Thyroid gland (tissue), 4 donors: ENCODE measurements around the gene PRKCH. TPM values are rescaled to one million over a fixed set of nuclear protein-coding genes. Genes with fewer than 3 reads are reported as not detected.
A peak's percentile ranks its signal among the peaks of the same experiment; 100 is the strongest.

Source experiments
- DNase-seq, 2 donors: peaks; one replicate each; pipeline ENCODE4 v3.0.0-alpha.2; 2019
- H3K27ac ChIP-seq, 3 donors: fragments of 200-600 bp; sonication (generic); 1 replicate in 2 of 3; 2 replicates in 1 of 3; pipeline ENCODE4 v1.5.1; 2016 to 2019; ENCODE audit warnings: mild to moderate bottlenecking in 1 of 3, moderate library complexity in 1 of 3
- H3K27me3 ChIP-seq: fragments of 200-600 bp; sonication (generic); one replicate; pipeline ENCODE4 v1.5.1; 2019
- H3K36me3 ChIP-seq, 2 donors: fragments of 200-600 bp; sonication (generic); one replicate each; pipeline ENCODE4 v1.5.1; 2016 to 2019
- H3K4me1 ChIP-seq, 2 donors: fragments of 200-600 bp; sonication (generic); one replicate each; pipeline ENCODE4 v1.5.1; 2017 to 2019
- H3K4me3 ChIP-seq, 3 donors: fragments of 200-600 bp; sonication (generic); replicated peaks in 1 of 3; 1 replicate in 2 of 3; 2 replicates in 1 of 3; pipeline ENCODE4 v1.5.1; 2016; ENCODE audit warnings: mild to moderate bottlenecking in 1 of 3
- H3K9me3 ChIP-seq: fragments of 200-600 bp; sonication (generic); one replicate; pipeline ENCODE4 v1.5.1; 2017
- POLR2A ChIP-seq, 2 donors: fragments of 450-650 bp; IDR thresholded peaks; one replicate each; pipeline ENCODE4 v1.6.1; 2017; ENCODE audit warnings: antibody characterized with exemption in 2 of 2, mild to moderate bottlenecking in 2 of 2, moderate library complexity in 1 of 2
- WGBS, 2 donors: methylation state at CpG; one replicate each; pipeline ENCODE4 v1.1.5; 2017; 5-methylcytosine and 5-hydroxymethylcytosine counted together
- intact Hi-C: fragments of 100-400 bp; cut with DNase I; formaldehyde crosslinking; loops from one replicate; pipeline ENCODE4 v1.15.1; 2023
- total RNA-seq, 4 donors: library from RNA; depleted of rRNA; stranded (reverse); fragments of >200 nt; gene quantifications; one replicate each; pipeline ENCODE4 v1.2.3, GENCODE V29; 2016
- TF ChIP-seq, protein P1 (sequence below), 6 experiments: fragments of 200-600 bp in 3 of 6; fragments of 450-650 bp in 3 of 6; sonication (generic) in 3 of 6; IDR thresholded peaks; one replicate each; pipeline ENCODE4 v1.5.1; 2016 to 2019; ENCODE audit warnings: antibody characterized with exemption in 6 of 6, mild to moderate bottlenecking in 2 of 6, inconsistent platforms in 1 of 6, moderate library complexity in 1 of 6

PRKCH gene
- total RNA-seq, 4 donors from 2014 or later, result 34.0 to 68.7 (median 49.8) TPM

DNA sequence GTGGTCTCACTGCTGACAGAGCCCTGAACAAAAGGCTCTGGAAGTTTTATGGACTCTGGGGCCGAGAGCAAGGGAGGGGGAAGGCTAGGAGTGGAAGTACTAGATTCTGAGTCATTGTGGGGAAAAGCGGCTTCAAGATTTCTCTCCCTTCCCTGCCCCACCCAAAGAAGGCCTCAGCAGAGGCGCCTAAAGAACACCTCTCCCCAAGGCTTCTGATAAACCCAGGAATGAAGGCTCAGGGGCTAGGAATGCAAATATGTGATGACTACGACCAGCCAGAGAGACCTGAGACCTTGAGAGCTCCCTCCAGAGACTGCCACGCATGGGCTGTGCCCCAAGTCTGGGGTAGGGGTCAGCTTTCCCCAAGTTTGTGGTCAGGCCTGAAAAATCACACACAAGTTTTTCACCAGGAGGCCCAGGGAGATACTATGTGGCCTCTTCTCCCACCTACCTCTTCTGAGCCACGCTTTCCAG is 243.3 kb downstream of the PRKCH start:
- intact Hi-C loops, result no loop called here
- no peaks in the 10 kb centered on the region for H3K36me3 ChIP-seq
- TF ChIP-seq, protein P1, sequence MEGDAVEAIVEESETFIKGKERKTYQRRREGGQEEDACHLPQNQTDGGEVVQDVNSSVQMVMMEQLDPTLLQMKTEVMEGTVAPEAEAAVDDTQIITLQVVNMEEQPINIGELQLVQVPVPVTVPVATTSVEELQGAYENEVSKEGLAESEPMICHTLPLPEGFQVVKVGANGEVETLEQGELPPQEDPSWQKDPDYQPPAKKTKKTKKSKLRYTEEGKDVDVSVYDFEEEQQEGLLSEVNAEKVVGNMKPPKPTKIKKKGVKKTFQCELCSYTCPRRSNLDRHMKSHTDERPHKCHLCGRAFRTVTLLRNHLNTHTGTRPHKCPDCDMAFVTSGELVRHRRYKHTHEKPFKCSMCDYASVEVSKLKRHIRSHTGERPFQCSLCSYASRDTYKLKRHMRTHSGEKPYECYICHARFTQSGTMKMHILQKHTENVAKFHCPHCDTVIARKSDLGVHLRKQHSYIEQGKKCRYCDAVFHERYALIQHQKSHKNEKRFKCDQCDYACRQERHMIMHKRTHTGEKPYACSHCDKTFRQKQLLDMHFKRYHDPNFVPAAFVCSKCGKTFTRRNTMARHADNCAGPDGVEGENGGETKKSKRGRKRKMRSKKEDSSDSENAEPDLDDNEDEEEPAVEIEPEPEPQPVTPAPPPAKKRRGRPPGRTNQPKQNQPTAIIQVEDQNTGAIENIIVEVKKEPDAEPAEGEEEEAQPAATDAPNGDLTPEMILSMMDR (IDR thresholded peaks at IDR 0.05), result no peak
- TF ChIP-seq POLR2A (IDR thresholded peaks at IDR 0.05), result no peak
- WGBS, 2 donors, result 70 to 83% methylated on average over 6 of the region's 6 CpGs
- peak overlapping the region in 2 of 3 donors; percentile 14 to 91 for H3K27ac ChIP-seq
- peaks cover 85 to 100% of the 10 kb centered on the region in 2 donors for H3K4me1 ChIP-seq
- no peak for DNase-seq
- H3K4me3 ChIP-seq, result no peak overlapping the region
- no peaks in the 10 kb centered on the region for H3K27me3 ChIP-seq
- H3K9me3 ChIP-seq, result no peaks in the 10 kb centered on the region

DNA sequence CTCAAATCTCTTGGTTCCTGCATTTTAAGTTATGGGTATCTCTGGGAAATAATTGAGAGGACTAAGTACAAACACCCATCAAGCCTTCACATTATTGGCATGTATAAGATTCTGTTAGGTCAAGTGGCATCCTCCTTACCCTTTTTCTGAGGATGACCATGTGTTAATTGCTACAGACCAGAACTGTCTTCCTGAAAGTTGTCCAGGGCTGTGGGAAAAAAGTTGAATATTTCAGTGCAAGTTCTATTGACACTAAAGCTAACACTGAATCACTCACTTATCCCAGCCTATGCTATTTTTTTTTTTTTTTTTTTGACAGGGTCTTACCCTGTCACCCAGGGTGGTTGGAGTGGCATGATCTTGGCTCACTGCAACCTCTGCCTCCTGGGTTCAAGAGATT is 243.8 kb downstream of the PRKCH start:
- Histone ChIP-seq H3K4me1 (peaks cover 85 to 100% of the 10 kb centered on the region in 2 donors), H3K36me3 (no peaks in the 10 kb centered on the region), H3K27ac (peak overlapping the region in 2 of 3 donors; percentile 91 to 94), H3K27me3 (no peaks in the 10 kb centered on the region), H3K4me3 (no peak overlapping the region), H3K9me3 (no peaks in the 10 kb centered on the region)
- no peak for DNase-seq
- intact Hi-C loops, result no loop called here
- no peak for TF ChIP-seq POLR2A (IDR thresholded peaks at IDR 0.05)
- TF ChIP-seq, protein P1 (IDR thresholded peaks at IDR 0.05), result no peak

DNA sequence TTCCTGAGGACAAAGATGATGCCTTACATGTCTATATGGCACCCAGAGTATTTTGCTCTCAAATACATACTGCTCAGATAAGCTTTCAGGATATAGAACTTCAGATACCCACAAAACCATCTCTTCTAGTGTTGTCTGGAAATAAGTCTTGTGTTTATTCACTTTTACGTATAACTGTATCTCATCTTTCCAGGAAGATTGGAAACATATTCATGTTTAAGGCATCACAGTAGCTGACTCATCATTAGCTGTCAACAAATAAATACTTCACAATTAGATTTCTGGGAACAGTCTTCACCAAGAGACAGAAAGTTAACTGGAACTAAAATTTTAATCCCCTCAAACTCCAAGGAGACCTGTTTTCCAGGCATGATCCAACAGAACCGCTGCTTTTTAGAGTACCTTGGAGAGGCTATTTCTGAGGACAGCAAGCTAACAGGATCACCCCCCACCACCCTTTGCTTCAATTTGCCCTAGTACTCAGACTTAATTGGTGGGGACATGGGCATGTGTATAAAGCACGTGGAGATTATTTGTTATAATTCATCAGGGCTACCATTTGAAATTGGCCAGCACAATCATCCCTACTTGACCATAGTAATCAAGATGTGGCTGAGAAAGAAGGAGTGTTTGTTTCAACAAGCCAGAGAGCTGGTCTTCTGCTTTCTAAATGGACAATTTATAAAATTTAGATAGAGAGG is 244.6 kb downstream of the PRKCH start:
- no peaks in the 10 kb centered on the region for H3K9me3 ChIP-seq
- peak overlapping the region; percentile 36 to 94 (median 91) for H3K27ac ChIP-seq
- H3K36me3 ChIP-seq, result no peaks in the 10 kb centered on the region
- DNase-seq, result no peak
- 67% methylated on average over 3 of the region's 3 CpGs for WGBS, 2 donors
- intact Hi-C loops, result no loop called here
- TF ChIP-seq POLR2A (IDR thresholded peaks at IDR 0.05), result no peak
- TF ChIP-seq, protein P1 (IDR thresholded peaks at IDR 0.05), result no peak
- H3K27me3 ChIP-seq, result no peaks in the 10 kb centered on the region
- peaks cover 78 to 100% of the 10 kb centered on the region in 2 donors for H3K4me1 ChIP-seq
- no peak overlapping the region for H3K4me3 ChIP-seq

DNA sequence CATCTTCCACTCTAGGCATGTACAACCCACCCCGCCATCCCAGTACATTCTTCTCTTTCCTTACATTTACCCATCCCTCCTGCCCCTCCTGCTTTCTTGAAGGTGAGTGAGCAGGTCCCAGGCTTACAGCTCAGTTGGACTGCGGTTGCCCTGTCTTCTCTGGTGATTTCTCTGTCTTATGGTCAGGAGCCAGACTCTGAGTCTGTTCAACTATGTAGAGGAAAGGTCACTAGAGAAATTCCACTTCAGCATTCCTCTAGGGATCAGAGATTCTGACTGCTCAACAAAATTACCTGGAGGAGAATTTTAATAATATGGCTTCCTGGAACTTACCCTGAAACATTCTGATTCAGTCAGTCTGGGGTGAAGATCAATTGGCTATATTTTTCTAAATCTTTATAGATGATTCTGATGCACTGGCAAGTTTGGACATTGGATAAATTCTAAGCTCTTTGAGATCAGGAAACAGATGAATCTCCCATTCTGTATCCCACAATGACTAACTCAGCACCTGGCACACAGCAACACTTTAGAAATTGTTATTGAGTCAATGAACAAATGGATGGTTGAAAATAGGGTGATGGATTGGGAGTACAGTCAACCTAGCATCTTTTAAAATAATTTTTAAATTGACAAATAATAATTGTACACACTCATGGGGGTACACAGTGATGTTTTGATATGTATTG is 245.3 kb downstream of the PRKCH start:
- DNase-seq, result no peak
- WGBS, 2 donors, result 57 to 66% methylated on average over 2 of the region's 2 CpGs
- TF ChIP-seq POLR2A (IDR thresholded peaks at IDR 0.05), result peak in 1 of 2 donors; percentile 35
- TF ChIP-seq, protein P1 (IDR thresholded peaks at IDR 0.05), result no peak
- Histone ChIP-seq H3K27ac (peak overlapping the region; percentile 89 to 94 (median 91)), H3K4me1 (peaks cover 71 to 96% of the 10 kb centered on the region in 2 donors), H3K27me3 (no peaks in the 10 kb centered on the region), H3K9me3 (no peaks in the 10 kb centered on the region), H3K4me3 (no peak overlapping the region), H3K36me3 (no peaks in the 10 kb centered on the region)
- intact Hi-C loops, result no loop called here
